Pancreas (tissue), 10 donors: ENCODE measurements around the gene ARL16. TPM values are rescaled to one million over a fixed set of nuclear protein-coding genes. Genes with fewer than 3 reads are reported as not detected.

Experiments used
- ATAC-seq, 4 donors: fragments of 200-7000 bp; cut with Tn5 transposase; one replicate each; pipeline versions ENCODE4 v1.8.0 to v1.9.1; 2020; ENCODE audit warnings: mild to moderate bottlenecking in 4 of 4, moderate library complexity in 4 of 4
- DNase-seq, 6 donors: peaks; one replicate each; pipeline ENCODE4 v3.0.0-alpha.2; 2020
- FAIRE-seq: peaks from 2 replicates; lab custom pipeline; 2012; peaks lifted over from hg19 to GRCh38; lab: Jason Lieb, UNC
- H3K27ac ChIP-seq, 4 donors: fragments of 200-600 bp; sonication (generic); 1 replicate in 3 of 4; 2 replicates in 1 of 4; pipeline versions ENCODE4 v1.5.0 to v1.8.0; 2020
- H3K27me3 ChIP-seq, 4 donors: fragments of 200-600 bp; one replicate each; pipeline ENCODE4 v1.8.0; 2021
- H3K36me3 ChIP-seq, 3 donors: fragments of 200-600 bp; sonication (generic) in 1 of 3; one replicate each; pipeline versions ENCODE4 v1.5.0 to v1.8.0; 2020 to 2021
- H3K4me1 ChIP-seq, 3 donors: fragments of 200-600 bp; one replicate each; pipeline ENCODE4 v1.8.0; 2021
- H3K4me3 ChIP-seq, 4 donors: fragments of 200-600 bp; sonication (generic) in 2 of 4; one replicate each; pipeline versions ENCODE4 v1.5.0 to v1.8.0; 2020 to 2021
- H3K9me3 ChIP-seq, 4 donors: fragments of 200-600 bp; one replicate each; pipeline ENCODE4 v1.8.0; 2021
- CTCF ChIP-seq, 4 donors: fragments of 200-600 bp; sonication (generic) in 3 of 4; IDR thresholded peaks; one replicate each; pipeline versions ENCODE4 v1.5.0 to v1.8.0; 2021; ENCODE audit warnings: antibody characterized with exemption in 4 of 4
- WGBS, 2 donors: extraction: QIAGEN DNeasy Blood & Tissue Kit; methylation state at CpG; one replicate each; pipeline ENCODE4 v1.1.7; 2013; 5-methylcytosine and 5-hydroxymethylcytosine counted together
- intact Hi-C, 3 donors: fragments of 100-400 bp; cut with DNase I; formaldehyde crosslinking; loops; one replicate each; pipeline versions ENCODE4 v1.11.1 to v1.14.2; 2022
- polyA plus RNA-seq, 2 donors: library from polyadenylated mRNA; stranded (reverse); fragments of 200-250 nt; gene quantifications; one replicate each; pipeline ENCODE4 v1.2.3, GENCODE V29; 2013
- total RNA-seq, 6 donors: library from RNA; stranded (reverse); fragmentation: NEBNext Ultra II Directional in 4 of 6; extraction: Animal tissue kit (Norgen Biotek cat#: 25700) in 4 of 6; gene quantifications; one replicate each; pipeline versions ENCODE4 v1.2.1 to v1.2.4, GENCODE V29; 2021 to 2023
- donor health status: healthy with polysubstance abuse.
- donor health status: DM: no; HTN: no; CAD: no; lungs with moderate emphysema.
- donor health status: DM: no; HTN: no; CAD: no.
- donor health status: control.
- donor health status: control.
- donor health status: Bipolar disorder and iron deficiency.
- donor health status: DM: yes; HTN: yes; CAD: no.
- donor health status: DM: no; HTN: no; CAD: no.
- donor health status: DM: no; HTN: no; CAD: no.
- donor health status: DM: yes; HTN: yes; CAD: no.

ARL16 gene
- total and polyA plus RNA-seq, 8 donors: 10.5 to 119 (median 13.7) TPM

GRCh38 chr17:81672954-81673353 lies 10.6 kb downstream of the ARL16 start:
- no peak for TF ChIP-seq CTCF (IDR thresholded peaks at IDR 0.05)
- Histone ChIP-seq H3K27me3 (no peaks in the 10 kb centered on the region), H3K4me1 (no peaks in the 10 kb centered on the region), H3K9me3 (no peaks in the 10 kb centered on the region), H3K4me3 (no peak overlapping the region), H3K36me3 (peaks cover 0 to 16% (median 12%) of the 10 kb centered on the region in 3 donors), H3K27ac (no peak overlapping the region)
- DNase-seq (no peak), ATAC-seq (no peak), FAIRE-seq (no peak)
- intact Hi-C loops: no loop called here
- WGBS, 2 donors: 90 to 95% methylated on average over 16 of the region's 16 CpGs

- no peaks in the 10 kb centered on the region for H3K9me3 ChIP-seq
- 82 to 84% methylated on average over 18 of the region's 18 CpGs for WGBS, 2 donors
- H3K4me3 ChIP-seq: no peak overlapping the region
- no peak for ATAC-seq
- DNase-seq: peak in 1 of 6 donors; percentile 66
- no peak for TF ChIP-seq CTCF (IDR thresholded peaks at IDR 0.05)
- no peak overlapping the region for H3K27ac ChIP-seq
- H3K4me1 ChIP-seq: peaks cover 0 to 4% (median 0%) of the 10 kb centered on the region in 3 donors
- H3K27me3 ChIP-seq: no peaks in the 10 kb centered on the region
- H3K36me3 ChIP-seq: peaks cover 0 to 16% (median 12%) of the 10 kb centered on the region in 3 donors
- intact Hi-C loops: no loop called here
- no peak for FAIRE-seq
Measured at GRCh38 chr17:81672504-81672903, 11.1 kb downstream of the ARL16 start.

GRCh38 chr17:81667754-81668153 lies 15.8 kb downstream of the ARL16 start:
- TF ChIP-seq CTCF (IDR thresholded peaks at IDR 0.05): no peak
- 84 to 88% methylated on average over 18 of the region's 18 CpGs for WGBS, 2 donors
- H3K27me3 ChIP-seq: no peaks in the 10 kb centered on the region
- H3K27ac ChIP-seq: no peak overlapping the region
- DNase-seq (no peak), FAIRE-seq (no peak), ATAC-seq (no peak)
- H3K4me1 ChIP-seq: peaks cover 0 to 15% (median 6%) of the 10 kb centered on the region in 3 donors
- H3K4me3 ChIP-seq: peak overlapping the region in 1 of 4 donors; percentile 80
- intact Hi-C loops: no loop called here
- H3K9me3 ChIP-seq: no peaks in the 10 kb centered on the region
- H3K36me3 ChIP-seq: peaks cover 0 to 16% (median 7%) of the 10 kb centered on the region in 3 donors

GRCh38 chr17:81666342-81667191 lies 17.0 kb downstream of the ARL16 start, which contains the start of the genes CCDC137 and OXLD1:
CCDC137 (plus strand) TSS chr17:81666737; CDS start chr17:81666767, 30 bp downstream.
OXLD1 (minus strand) TSS chr17:81666605; CDS start chr17:81666577, 28 bp downstream.
- Histone ChIP-seq H3K9me3 (no peaks in the 10 kb centered on the region), H3K4me1 (peaks cover 0 to 15% (median 6%) of the 10 kb centered on the region in 3 donors), H3K27me3 (no peaks in the 10 kb centered on the region), H3K36me3 (peaks cover 0 to 6% (median 0%) of the 10 kb centered on the region in 3 donors), H3K4me3 (peak within 1 kb of the TSS; percentile 80 to 99 (median 98)), H3K27ac (peak within 1 kb of the TSS; percentile 33 to 63 (median 62))
- intact Hi-C loops: no loop called here
- 0 to 1% methylated on average over 75 to 96 of the region's 96 CpGs for WGBS, 2 donors
- TF ChIP-seq CTCF (IDR thresholded peaks at IDR 0.05): no peak
- DNase-seq: peak; percentile 94 to 98 (median 96)
- peak; percentile 98 to 99 (median 99) for ATAC-seq
- FAIRE-seq: no peak

GRCh38 chr17:81666092-81666341 lies 17.6 kb downstream of the ARL16 start:
- Histone ChIP-seq H3K27me3 (no peaks in the 10 kb centered on the region), H3K4me3 (peak overlapping the region; percentile 80 to 99 (median 98)), H3K9me3 (no peaks in the 10 kb centered on the region), H3K27ac (peak overlapping the region; percentile 33 to 63 (median 62)), H3K4me1 (peaks cover 0 to 15% (median 6%) of the 10 kb centered on the region in 3 donors), H3K36me3 (peaks cover 0 to under 1% (median 0%) of the 10 kb centered on the region in 3 donors)
- 0 to 1% methylated on average over 15 to 16 of the region's 16 CpGs for WGBS, 2 donors
- no peak for DNase-seq
- intact Hi-C loops: no loop called here
- no peak for FAIRE-seq
- no peak for TF ChIP-seq CTCF (IDR thresholded peaks at IDR 0.05)
- peak; percentile 17 to 30 (median 28) for ATAC-seq
